Activated CD4-positive, alpha-beta T cell treated with anti-CD3 and anti-CD28 coated beads, Interleukin-2, amount 10 ng/mL, durations not matched to agents 7 days and 5 days (primary cell): ENCODE results near the gene ZBTB7A. TPM values are rescaled to one million over a fixed set of nuclear protein-coding genes. Genes with fewer than 3 reads are reported as not detected.
A peak's percentile ranks its signal among the peaks of the same experiment; 100 is the strongest.

Source experiments
- CTCF ChIA-PET: fragments of 350-600 bp; sonication (Branson Sonifier 250); formaldehyde crosslinking; loops from one replicate; lab custom pipeline; 2021; ENCODE audit warnings: antibody characterized with exemption; lab: Charles Lee
- POLR2A ChIA-PET: fragments of 350-600 bp; sonication (Branson Sonifier 250); formaldehyde crosslinking; loops from one replicate; lab custom pipeline; 2021; ENCODE audit warnings: antibody characterized with exemption; lab: Charles Lee
- DNase-seq: peaks from one replicate; pipeline ENCODE4 v3.0.0-alpha.2; 2020
- H3K27ac Mint-ChIP-seq: one replicate; pipeline ENCODE4 v1.8.0; 2021; ENCODE audit warnings: mild to moderate bottlenecking, moderate library complexity, mixed read lengths
- H3K27me3 Mint-ChIP-seq: one replicate; pipeline ENCODE4 v1.8.0; 2021; ENCODE audit warnings: mixed read lengths
- H3K36me3 Mint-ChIP-seq: one replicate; pipeline ENCODE4 v1.8.0; 2021; ENCODE audit warnings: low read depth, mixed read lengths
- H3K4me1 Mint-ChIP-seq: one replicate; pipeline ENCODE4 v1.8.0; 2021; ENCODE audit warnings: mixed read lengths
- H3K4me3 Mint-ChIP-seq: one replicate; pipeline ENCODE4 v1.8.0; 2021; ENCODE audit warnings: mild to moderate bottlenecking, moderate library complexity, mixed read lengths
- H3K9me3 Mint-ChIP-seq: one replicate; pipeline ENCODE4 v1.8.0; 2021; ENCODE audit warnings: mixed read lengths
- total RNA-seq, 2 experiments: library from RNA; stranded (reverse); gene quantifications; one replicate each; pipeline ENCODE4 v1.2.3, GENCODE V29; 2021

ZBTB7A gene
- total RNA-seq, 2 experiments from 2014 or later = 39.4 to 47.5 TPM

- no peaks in the 10 kb centered on the region for H3K9me3 Mint-ChIP-seq
- DNase-seq = no peak
- POLR2A ChIA-PET = no interaction called here
- no peak overlapping the region for H3K4me3 Mint-ChIP-seq
- H3K36me3 Mint-ChIP-seq = peaks cover 52% of the 10 kb centered on the region
- H3K27ac Mint-ChIP-seq = no peak overlapping the region
- CTCF ChIA-PET = no interaction called here
- H3K4me1 Mint-ChIP-seq = peaks cover 30% of the 10 kb centered on the region
- H3K27me3 Mint-ChIP-seq = no peaks in the 10 kb centered on the region
Measured at GRCh38 chr19:4053423-4054324, 13.0 kb downstream of the ZBTB7A start.

- no peak overlapping the region for H3K4me3 Mint-ChIP-seq
- POLR2A ChIA-PET = no interaction called here
- H3K27me3 Mint-ChIP-seq = no peaks in the 10 kb centered on the region
- no peak for DNase-seq
- CTCF ChIA-PET = no interaction called here
- peaks cover 30% of the 10 kb centered on the region for H3K4me1 Mint-ChIP-seq
- peaks cover 52% of the 10 kb centered on the region for H3K36me3 Mint-ChIP-seq
- no peak overlapping the region for H3K27ac Mint-ChIP-seq
- H3K9me3 Mint-ChIP-seq = no peaks in the 10 kb centered on the region
Measured at GRCh38 chr19:4052993-4053422, 13.7 kb downstream of the ZBTB7A start.

DNA sequence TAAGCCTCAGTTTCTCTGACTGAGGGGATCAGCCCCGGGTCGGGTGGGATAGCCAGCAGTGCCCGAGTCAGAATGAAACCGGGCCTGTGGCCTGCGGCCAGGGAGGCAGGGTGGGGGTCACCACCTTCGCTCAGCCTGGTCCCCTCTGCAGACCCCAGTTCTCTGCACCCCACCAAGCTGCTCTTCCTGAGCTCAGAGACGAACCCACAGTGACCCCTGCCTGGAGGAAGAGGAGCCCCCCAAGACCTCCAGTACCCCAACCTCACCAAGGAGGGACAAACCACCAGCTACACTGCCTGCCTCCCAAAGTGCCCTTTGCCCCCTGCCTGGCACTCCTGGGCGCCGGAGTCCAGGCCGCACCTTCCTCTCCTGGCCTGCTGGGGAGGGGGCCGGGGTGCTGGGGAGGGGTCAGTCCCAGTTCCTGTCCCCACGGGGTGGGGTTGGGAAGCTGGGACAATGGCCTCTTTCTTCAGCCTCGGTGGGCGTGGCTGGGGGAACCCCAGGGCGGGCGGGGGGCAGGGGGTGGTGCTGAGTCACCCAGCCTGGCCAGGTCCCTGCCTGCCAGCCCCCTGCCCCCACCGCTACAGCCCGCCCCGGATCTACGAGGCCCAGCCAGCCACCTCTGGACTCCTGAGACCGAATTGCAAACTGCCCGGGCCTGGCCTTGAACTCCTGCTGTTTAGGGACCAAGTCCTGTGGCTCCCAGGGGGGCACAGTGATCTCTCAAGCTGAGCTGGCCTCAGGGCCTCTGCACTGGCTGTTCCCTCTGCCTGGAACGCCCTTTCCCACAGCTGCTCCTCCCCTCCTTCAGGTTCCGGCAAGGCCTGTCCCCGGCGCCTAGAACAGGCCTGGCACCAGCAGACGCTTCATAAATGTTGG lies 14.3 kb downstream of the ZBTB7A start:
- no peak for DNase-seq
- Mint-ChIP-seq H3K27me3 (no peaks in the 10 kb centered on the region), H3K4me1 (peaks cover 27% of the 10 kb centered on the region), H3K4me3 (no peak overlapping the region), H3K36me3 (peaks cover 48% of the 10 kb centered on the region), H3K9me3 (no peaks in the 10 kb centered on the region), H3K27ac (no peak overlapping the region)
- POLR2A ChIA-PET = no interaction called here
- CTCF ChIA-PET = no interaction called here

GRCh38 chr19:4051175-4052101 lies 15.3 kb downstream of the ZBTB7A start:
- Mint-ChIP-seq H3K4me3 (no peak overlapping the region), H3K27me3 (no peaks in the 10 kb centered on the region)

GRCh38 chr19:4049432-4049831 lies 17.3 kb downstream of the ZBTB7A start:
- DNase-seq = no peak
- H3K27ac Mint-ChIP-seq = peak overlapping the region; percentile 69
- H3K27me3 Mint-ChIP-seq = no peaks in the 10 kb centered on the region
- peaks cover 24% of the 10 kb centered on the region for H3K4me1 Mint-ChIP-seq
- ChIA-PET CTCF (interaction anchor here (0.7 kb wide), 1 partner anchor 9 kb away, joined by 3 read pairs; no protein-coding TSS in a partner anchor), POLR2A (no interaction called here)
- peaks cover 34% of the 10 kb centered on the region for H3K36me3 Mint-ChIP-seq
- no peaks in the 10 kb centered on the region for H3K9me3 Mint-ChIP-seq
- H3K4me3 Mint-ChIP-seq = no peak overlapping the region

More at GRCh38 chr19:4051175-4052101, 15.3 kb downstream of the ZBTB7A start:
- Mint-ChIP-seq H3K36me3 (peaks cover 45% of the 10 kb centered on the region), H3K27ac (peak overlapping the region; percentile 43), H3K4me1 (peaks cover 28% of the 10 kb centered on the region), H3K9me3 (no peaks in the 10 kb centered on the region)
- ChIA-PET CTCF (no interaction called here), POLR2A (no interaction called here)
- DNase-seq = no peak

DNA sequence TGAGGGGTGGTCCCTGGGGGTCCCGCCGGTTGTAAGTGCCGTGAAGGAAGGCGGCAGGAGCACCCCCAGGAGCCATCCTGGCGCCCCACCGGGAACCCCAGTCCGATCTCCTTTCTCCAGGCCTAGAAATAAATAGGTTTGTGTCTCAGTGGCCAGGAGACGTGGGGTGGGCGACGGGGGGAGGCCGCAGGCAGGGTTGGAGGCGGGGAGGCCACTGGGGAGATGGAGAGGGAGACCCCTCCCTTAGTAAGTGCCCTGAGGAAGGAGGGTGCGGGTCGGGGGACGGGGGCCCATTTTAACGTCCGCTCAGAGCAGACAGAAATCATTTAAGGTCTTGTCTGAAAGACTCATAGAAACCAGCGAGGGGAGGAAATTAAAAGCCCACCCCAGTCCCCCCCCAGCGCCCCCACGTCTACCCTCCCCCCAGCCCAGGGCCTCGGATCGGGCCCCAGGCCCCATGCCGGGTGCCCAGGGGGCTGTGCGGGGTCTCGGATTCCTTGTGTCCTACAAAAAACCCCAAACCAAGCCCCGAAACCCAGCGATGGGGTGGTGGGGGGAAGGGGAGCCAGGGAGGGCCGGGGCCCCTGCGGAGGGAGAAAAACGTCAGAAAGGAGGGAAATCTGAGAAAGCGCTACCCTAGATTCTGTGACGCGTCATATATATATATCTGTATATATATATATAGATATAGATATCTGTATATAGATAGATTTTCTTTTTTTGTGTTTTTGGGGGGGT lies 19.6 kb downstream of the ZBTB7A start:
- CTCF ChIA-PET = no interaction called here
- Mint-ChIP-seq H3K4me1 (peaks cover 14% of the 10 kb centered on the region), H3K4me3 (no peak overlapping the region), H3K27ac (no peak overlapping the region), H3K9me3 (no peaks in the 10 kb centered on the region), H3K36me3 (peaks cover 20% of the 10 kb centered on the region), H3K27me3 (no peaks in the 10 kb centered on the region)
- POLR2A ChIA-PET = no interaction called here
- no peak for DNase-seq

- Mint-ChIP-seq H3K9me3 (no peaks in the 10 kb centered on the region), H3K4me1 (peaks cover 12% of the 10 kb centered on the region), H3K4me3 (no peak overlapping the region), H3K36me3 (peaks cover 17% of the 10 kb centered on the region), H3K27ac (peak overlapping the region; percentile 62), H3K27me3 (no peaks in the 10 kb centered on the region)
- CTCF ChIA-PET = interaction anchor here (0.6 kb wide), 2 partner anchors 117 to 276 kb away, joined by 3 read pairs; no protein-coding TSS in a partner anchor
- POLR2A ChIA-PET = no interaction called here
- DNase-seq = no peak
Measured at GRCh38 chr19:4046362-4046691, 20.4 kb downstream of the ZBTB7A start.

DNA sequence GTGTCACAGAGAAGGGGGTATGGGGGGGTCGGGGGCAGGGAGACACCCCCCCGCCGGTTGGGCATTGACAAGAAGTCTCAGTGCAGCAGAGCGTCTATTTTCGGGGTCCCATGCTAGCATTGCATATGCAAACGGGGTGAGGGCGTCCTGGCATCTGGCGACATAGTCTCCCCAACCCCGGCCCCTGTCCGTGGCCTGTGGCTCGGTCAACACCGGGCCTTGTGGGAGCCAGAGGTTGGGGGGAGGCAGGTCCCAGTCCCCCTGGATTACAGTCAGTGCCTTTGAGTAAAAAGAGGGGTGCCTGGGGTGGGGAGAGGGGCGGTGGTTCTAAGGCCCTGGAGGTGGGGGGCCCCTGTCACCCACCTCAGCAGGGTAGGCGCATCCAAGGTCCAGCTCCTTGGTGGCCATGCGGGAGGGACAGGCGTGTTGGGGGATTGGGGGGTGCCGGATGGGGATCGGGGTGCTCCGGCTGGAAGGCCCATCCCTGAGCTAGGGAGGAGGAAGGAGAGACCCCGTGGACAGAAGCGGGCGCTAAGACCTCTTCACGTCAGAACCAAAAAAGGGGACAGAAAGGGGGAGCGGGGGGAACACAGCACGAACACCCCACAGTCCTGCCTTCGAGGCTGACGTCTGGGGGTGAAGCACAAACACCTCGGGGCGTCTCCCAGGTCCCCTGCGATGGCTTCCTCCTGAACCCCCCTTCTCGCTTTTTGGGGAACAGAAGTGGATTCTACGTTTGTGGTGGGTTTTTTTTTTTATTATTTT lies 20.9 kb downstream of the ZBTB7A start:
- ChIA-PET CTCF (interaction anchor here (0.6 to 0.7 kb wide), 3 partner anchors 117 to 501 kb away, joined by 3 to 4 read pairs (median 3); no protein-coding TSS in a partner anchor), POLR2A (no interaction called here)
- Mint-ChIP-seq H3K9me3 (no peaks in the 10 kb centered on the region), H3K27me3 (no peaks in the 10 kb centered on the region), H3K4me3 (no peak overlapping the region), H3K4me1 (peaks cover 8% of the 10 kb centered on the region), H3K27ac (no peak overlapping the region), H3K36me3 (peaks cover 13% of the 10 kb centered on the region)
- no peak for DNase-seq

GRCh38 chr19:4044990-4045465 lies 21.7 kb downstream of the ZBTB7A start:
- ChIA-PET CTCF (interaction anchor here (0.7 kb wide), 1 partner anchor 500 kb away, joined by 4 read pairs; no protein-coding TSS in a partner anchor), POLR2A (no interaction called here)
- Mint-ChIP-seq H3K4me3 (no peak overlapping the region), H3K4me1 (peaks cover 3% of the 10 kb centered on the region), H3K9me3 (no peaks in the 10 kb centered on the region), H3K27ac (no peak overlapping the region), H3K36me3 (peaks cover 7% of the 10 kb centered on the region), H3K27me3 (no peaks in the 10 kb centered on the region)
- no peak for DNase-seq

GRCh38 chr19:4043966-4044715 lies 22.6 kb downstream of the ZBTB7A start:
- no peaks in the 10 kb centered on the region for H3K9me3 Mint-ChIP-seq
- H3K27me3 Mint-ChIP-seq = no peaks in the 10 kb centered on the region
- H3K27ac Mint-ChIP-seq = no peak overlapping the region
- H3K36me3 Mint-ChIP-seq = peaks cover 3% of the 10 kb centered on the region
- ChIA-PET POLR2A (no interaction called here), CTCF (no interaction called here)
- no peak for DNase-seq
- no peak overlapping the region for H3K4me3 Mint-ChIP-seq
- peaks cover 1% of the 10 kb centered on the region for H3K4me1 Mint-ChIP-seq
